SU-DHL-6 (cell line): Measurements from ENCODE around the gene ZNF385C.

Source experiments
- H2AFZ ChIP-seq: fragments of 200-600 bp; sonication (generic); 2 replicates; pipeline ENCODE4 v1.6.1; 2014; ENCODE audit warnings: low read depth, mild to moderate bottlenecking, moderate library complexity, mixed read lengths, antibody characterized with exemption, low read length; ENCODE audit not compliant: severe bottlenecking
- H3F3A ChIP-seq: fragments of 200-600 bp; shearing (Covaris generic); 2 replicates; pipeline ENCODE4 v1.6.0; 2016; ENCODE audit warnings: antibody characterized with exemption, mild to moderate bottlenecking; ENCODE audit not compliant: insufficient read depth
- H3K27ac ChIP-seq: fragments of 200-600 bp; sonication (generic); 2 replicates; pipeline ENCODE4 v1.5.1; 2016; ENCODE audit warnings: low read depth, mild to moderate bottlenecking, low read length, moderate library complexity, mixed read lengths
- H3K27me3 ChIP-seq: fragments of 200-600 bp; sonication (generic), shearing (Covaris generic); 2 replicates; pipeline ENCODE4 v1.6.0; 2014; ENCODE audit warnings: mild to moderate bottlenecking, low read length
- H3K36me3 ChIP-seq: fragments of 200-600 bp; sonication (generic); 2 replicates; pipeline ENCODE4 v1.6.1; 2014; ENCODE audit warnings: mild to moderate bottlenecking, low read length, mixed read lengths
- H3K4me2 ChIP-seq: fragments of 300-600, 200-600 bp; shearing (Covaris generic), sonication (generic); 2 replicates; pipeline ENCODE4 v1.6.0; 2014; ENCODE audit warnings: low read length, low read depth, mild to moderate bottlenecking; ENCODE audit not compliant: poor library complexity, severe bottlenecking
- H3K4me3 ChIP-seq: fragments of 200-600 bp; sonication (generic); 2 replicates; pipeline ENCODE4 v1.5.1; 2014; ENCODE audit warnings: antibody characterized with exemption, low read length, mild to moderate bottlenecking, mixed read lengths; ENCODE audit not compliant: insufficient read depth, poor library complexity, severe bottlenecking
- H3K79me2 ChIP-seq: fragments of 200-600 bp; sonication (generic); 2 replicates; pipeline ENCODE4 v1.6.1; 2014; ENCODE audit warnings: mild to moderate bottlenecking, low read length, moderate library complexity; ENCODE audit not compliant: insufficient read depth
- H3K9ac ChIP-seq: fragments of 200-600 bp; sonication (generic); 2 replicates; pipeline ENCODE4 v1.7.0; 2014; ENCODE audit warnings: mild to moderate bottlenecking, low read length
- H3K9me2 ChIP-seq: fragments of 200-600 bp; sonication (generic); replicated peaks from 2 replicates; pipeline ENCODE4 v1.6.1; 2014; ENCODE audit warnings: low read length; ENCODE audit not compliant: insufficient read depth
- H3K9me3 ChIP-seq: fragments of 200-600 bp; sonication (generic); 2 replicates; pipeline ENCODE4 v1.6.1; 2014; ENCODE audit warnings: low read length, mixed read lengths; ENCODE audit not compliant: insufficient read depth
- H4K20me1 ChIP-seq: fragments of 200-600 bp; sonication (generic); 2 replicates; pipeline ENCODE4 v1.6.1; 2014; ENCODE audit warnings: low read depth, mild to moderate bottlenecking, antibody characterized with exemption, low read length, moderate library complexity, mixed read lengths
- EZH2phosphoT487 ChIP-seq: fragments of 200-600 bp; sonication (generic), shearing (Covaris generic); conservative IDR thresholded peaks from 2 replicates; pipeline ENCODE4 v1.6.1; 2018; ENCODE audit warnings: mild to moderate bottlenecking, antibody characterized with exemption, low read length, moderate library complexity, mixed read lengths
- TF ChIP-seq, protein P1 (sequence below): fragments of 200-600 bp; sonication (generic); IDR thresholded peaks from one replicate; pipeline ENCODE4 v1.5.1; 2017; ENCODE audit warnings: antibody characterized with exemption, mild to moderate bottlenecking, low read length, moderate library complexity; ENCODE audit not compliant: insufficient read depth, poor library complexity, severe bottlenecking

The ZNF385C gene

DNA sequence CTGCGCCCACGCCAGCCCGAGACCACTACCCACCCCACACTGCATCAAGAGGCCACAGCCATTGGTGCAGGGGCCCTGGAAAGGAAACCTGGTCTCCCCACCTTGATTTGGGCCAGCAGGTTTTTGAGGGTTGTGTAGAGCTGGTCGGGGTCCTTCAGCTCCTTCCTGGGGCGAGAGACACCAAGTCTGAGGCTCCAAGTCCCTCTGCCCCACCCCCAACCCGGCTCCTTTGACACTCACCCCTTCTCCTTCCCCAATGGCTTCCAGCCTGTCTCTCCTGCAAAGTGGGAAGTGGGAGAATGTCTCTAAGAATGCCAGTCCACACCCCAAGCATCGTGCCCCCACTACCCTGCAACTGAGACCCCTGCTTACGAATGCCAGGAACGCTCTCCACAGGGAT lies 15.8 kb upstream of the ZNF385C start:
- H2AFZ ChIP-seq, result no peak overlapping the region
- no peaks in the 10 kb centered on the region for H3K9me3 ChIP-seq
- no peaks in the 10 kb centered on the region for H3K27me3 ChIP-seq
- H3K27ac ChIP-seq, result no peak overlapping the region
- H3K79me2 ChIP-seq, result no peaks in the 10 kb centered on the region
- TF ChIP-seq, protein P1, sequence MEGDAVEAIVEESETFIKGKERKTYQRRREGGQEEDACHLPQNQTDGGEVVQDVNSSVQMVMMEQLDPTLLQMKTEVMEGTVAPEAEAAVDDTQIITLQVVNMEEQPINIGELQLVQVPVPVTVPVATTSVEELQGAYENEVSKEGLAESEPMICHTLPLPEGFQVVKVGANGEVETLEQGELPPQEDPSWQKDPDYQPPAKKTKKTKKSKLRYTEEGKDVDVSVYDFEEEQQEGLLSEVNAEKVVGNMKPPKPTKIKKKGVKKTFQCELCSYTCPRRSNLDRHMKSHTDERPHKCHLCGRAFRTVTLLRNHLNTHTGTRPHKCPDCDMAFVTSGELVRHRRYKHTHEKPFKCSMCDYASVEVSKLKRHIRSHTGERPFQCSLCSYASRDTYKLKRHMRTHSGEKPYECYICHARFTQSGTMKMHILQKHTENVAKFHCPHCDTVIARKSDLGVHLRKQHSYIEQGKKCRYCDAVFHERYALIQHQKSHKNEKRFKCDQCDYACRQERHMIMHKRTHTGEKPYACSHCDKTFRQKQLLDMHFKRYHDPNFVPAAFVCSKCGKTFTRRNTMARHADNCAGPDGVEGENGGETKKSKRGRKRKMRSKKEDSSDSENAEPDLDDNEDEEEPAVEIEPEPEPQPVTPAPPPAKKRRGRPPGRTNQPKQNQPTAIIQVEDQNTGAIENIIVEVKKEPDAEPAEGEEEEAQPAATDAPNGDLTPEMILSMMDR, result no peak
- no peak for TF ChIP-seq EZH2phosphoT487
- H3K36me3 ChIP-seq, result no peaks in the 10 kb centered on the region
- no peaks in the 10 kb centered on the region for H4K20me1 ChIP-seq
- no peak overlapping the region for H3K4me2 ChIP-seq
- H3F3A ChIP-seq, result peaks cover 11% of the 10 kb centered on the region
- no peak overlapping the region for H3K9ac ChIP-seq
- H3K4me3 ChIP-seq, result no peak overlapping the region
- H3K9me2 ChIP-seq, result no peaks in the 10 kb centered on the region

DNA sequence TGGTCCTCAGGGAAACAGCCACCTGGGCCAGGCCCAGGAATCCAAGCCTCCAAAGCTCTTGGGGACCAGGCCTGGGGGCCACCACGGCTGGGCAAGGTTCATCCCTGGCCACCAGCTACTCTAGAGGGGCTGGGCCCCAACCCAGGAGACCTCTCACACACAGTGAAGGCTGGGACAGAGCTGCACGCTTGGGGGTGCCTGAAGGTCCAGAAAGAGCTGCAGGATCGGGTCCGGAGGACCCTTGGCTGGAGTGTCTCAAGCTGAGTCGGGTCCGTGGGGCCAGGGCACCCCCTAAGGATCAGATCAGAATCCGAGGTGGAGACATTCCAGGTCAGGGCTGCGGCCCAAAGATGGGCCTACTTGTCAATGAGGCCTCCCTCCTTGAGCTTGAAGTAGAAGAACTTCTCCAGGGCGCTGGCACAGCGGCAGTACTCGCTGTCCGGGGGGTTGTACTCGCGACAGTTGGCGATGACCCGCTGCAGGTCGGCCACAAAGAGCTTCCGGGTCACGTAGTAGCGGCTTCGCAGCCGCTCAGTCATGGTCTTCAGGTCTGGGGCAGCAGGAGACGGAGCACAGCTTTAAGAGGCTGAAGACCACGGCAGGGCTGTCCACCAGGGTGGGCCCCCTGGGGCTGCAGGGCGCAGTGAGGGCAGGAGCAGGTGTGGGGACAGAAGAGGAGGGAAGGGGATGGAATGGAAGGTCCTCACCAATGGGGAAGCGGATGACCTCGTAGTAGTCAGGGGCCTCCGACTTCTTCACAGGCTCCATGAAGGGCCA lies 15.2 kb upstream of the ZNF385C start:
- H2AFZ ChIP-seq, result no peak overlapping the region
- peak overlapping the region; percentile 56 for H3K4me2 ChIP-seq
- H3K27ac ChIP-seq, result peak overlapping the region; percentile 68

GRCh38 chr17:42112552-42113176 lies 14.4 kb upstream of the ZNF385C start, which contains the start of gene DHX58:
Gene DHX58 (minus strand): TSS chr17:42112714. CDS start chr17:42111892, 822 bp downstream.
- Histone ChIP-seq H3K79me2 (no peaks in the 10 kb centered on the region), H3K27ac (peak within 1 kb of the TSS; percentile 68), H3K9me2 (no peaks in the 10 kb centered on the region), H2AFZ (peak within 1 kb of the TSS; percentile 65), H3K27me3 (no peaks in the 10 kb centered on the region), H4K20me1 (no peaks in the 10 kb centered on the region), H3K4me3 (no peak within 1 kb of the TSS), H3K36me3 (no peaks in the 10 kb centered on the region), H3K9me3 (no peaks in the 10 kb centered on the region), H3F3A (peaks cover 11% of the 10 kb centered on the region), H3K9ac (peak within 1 kb of the TSS; percentile 36), H3K4me2 (peak within 1 kb of the TSS; percentile 56)
- TF ChIP-seq EZH2phosphoT487, result no peak
- TF ChIP-seq, protein P1, result no peak

More for the DNA sequence above, 15.2 kb upstream of the ZNF385C start:
- Histone ChIP-seq H3K36me3 (no peaks in the 10 kb centered on the region), H3F3A (peaks cover 11% of the 10 kb centered on the region), H3K79me2 (no peaks in the 10 kb centered on the region), H3K27me3 (no peaks in the 10 kb centered on the region), H4K20me1 (no peaks in the 10 kb centered on the region), H3K9ac (peak overlapping the region; percentile 36), H3K9me2 (no peaks in the 10 kb centered on the region), H3K9me3 (no peaks in the 10 kb centered on the region), H3K4me3 (no peak overlapping the region)
- no peak for TF ChIP-seq EZH2phosphoT487
- TF ChIP-seq, protein P1, result no peak
